ENCODE data around the gene PTPRJ. TPM values are rescaled to one million over a fixed set of nuclear protein-coding genes. Genes with fewer than 3 reads are reported as not detected.

PTPRJ gene
- total and polyA plus RNA-seq, 9 of the 15 experiments (the other 6 are each of a cell fraction or from before 2014, with no cell fraction given), result 0.56 to 10.7 (median 4.8) TPM

DNA sequence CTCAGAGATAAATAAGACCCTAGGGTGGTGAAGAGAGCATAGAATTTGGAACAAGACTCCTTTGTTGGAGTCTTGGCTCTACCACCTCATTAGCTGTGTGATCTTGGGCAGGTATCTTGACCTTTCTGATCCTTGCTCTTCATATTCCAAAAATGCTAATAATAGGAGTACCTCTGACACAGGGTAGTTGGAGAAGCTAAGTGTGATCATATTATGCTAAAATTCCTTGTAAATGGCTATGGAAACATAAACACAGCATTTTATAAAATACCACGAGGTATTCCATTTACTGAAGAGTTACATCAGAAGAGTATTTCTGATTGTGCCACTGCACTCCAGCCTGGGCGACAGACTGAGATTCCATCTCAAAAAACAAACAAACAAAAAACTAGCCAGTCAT is 9.4 kb downstream of the PTPRJ start (continued):
- TF ChIP-seq, protein P1, sequence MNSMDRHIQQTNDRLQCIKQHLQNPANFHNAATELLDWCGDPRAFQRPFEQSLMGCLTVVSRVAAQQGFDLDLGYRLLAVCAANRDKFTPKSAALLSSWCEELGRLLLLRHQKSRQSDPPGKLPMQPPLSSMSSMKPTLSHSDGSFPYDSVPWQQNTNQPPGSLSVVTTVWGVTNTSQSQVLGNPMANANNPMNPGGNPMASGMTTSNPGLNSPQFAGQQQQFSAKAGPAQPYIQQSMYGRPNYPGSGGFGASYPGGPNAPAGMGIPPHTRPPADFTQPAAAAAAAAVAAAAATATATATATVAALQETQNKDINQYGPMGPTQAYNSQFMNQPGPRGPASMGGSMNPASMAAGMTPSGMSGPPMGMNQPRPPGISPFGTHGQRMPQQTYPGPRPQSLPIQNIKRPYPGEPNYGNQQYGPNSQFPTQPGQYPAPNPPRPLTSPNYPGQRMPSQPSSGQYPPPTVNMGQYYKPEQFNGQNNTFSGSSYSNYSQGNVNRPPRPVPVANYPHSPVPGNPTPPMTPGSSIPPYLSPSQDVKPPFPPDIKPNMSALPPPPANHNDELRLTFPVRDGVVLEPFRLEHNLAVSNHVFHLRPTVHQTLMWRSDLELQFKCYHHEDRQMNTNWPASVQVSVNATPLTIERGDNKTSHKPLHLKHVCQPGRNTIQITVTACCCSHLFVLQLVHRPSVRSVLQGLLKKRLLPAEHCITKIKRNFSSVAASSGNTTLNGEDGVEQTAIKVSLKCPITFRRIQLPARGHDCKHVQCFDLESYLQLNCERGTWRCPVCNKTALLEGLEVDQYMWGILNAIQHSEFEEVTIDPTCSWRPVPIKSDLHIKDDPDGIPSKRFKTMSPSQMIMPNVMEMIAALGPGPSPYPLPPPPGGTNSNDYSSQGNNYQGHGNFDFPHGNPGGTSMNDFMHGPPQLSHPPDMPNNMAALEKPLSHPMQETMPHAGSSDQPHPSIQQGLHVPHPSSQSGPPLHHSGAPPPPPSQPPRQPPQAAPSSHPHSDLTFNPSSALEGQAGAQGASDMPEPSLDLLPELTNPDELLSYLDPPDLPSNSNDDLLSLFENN (IDR thresholded peaks at IDR 0.05; ENCODE audit: low read depth in 2 of 2, low read length in 2 of 2), result no peak
- TF ChIP-seq ESRRA (IDR thresholded peaks at IDR 0.05; ENCODE audit: borderline replicate concordance, low read depth), result no peak
- peak; percentile 70 to 86 for TF ChIP-seq KDM1A (IDR thresholded peaks at IDR 0.05)
- TF ChIP-seq, protein P2, sequence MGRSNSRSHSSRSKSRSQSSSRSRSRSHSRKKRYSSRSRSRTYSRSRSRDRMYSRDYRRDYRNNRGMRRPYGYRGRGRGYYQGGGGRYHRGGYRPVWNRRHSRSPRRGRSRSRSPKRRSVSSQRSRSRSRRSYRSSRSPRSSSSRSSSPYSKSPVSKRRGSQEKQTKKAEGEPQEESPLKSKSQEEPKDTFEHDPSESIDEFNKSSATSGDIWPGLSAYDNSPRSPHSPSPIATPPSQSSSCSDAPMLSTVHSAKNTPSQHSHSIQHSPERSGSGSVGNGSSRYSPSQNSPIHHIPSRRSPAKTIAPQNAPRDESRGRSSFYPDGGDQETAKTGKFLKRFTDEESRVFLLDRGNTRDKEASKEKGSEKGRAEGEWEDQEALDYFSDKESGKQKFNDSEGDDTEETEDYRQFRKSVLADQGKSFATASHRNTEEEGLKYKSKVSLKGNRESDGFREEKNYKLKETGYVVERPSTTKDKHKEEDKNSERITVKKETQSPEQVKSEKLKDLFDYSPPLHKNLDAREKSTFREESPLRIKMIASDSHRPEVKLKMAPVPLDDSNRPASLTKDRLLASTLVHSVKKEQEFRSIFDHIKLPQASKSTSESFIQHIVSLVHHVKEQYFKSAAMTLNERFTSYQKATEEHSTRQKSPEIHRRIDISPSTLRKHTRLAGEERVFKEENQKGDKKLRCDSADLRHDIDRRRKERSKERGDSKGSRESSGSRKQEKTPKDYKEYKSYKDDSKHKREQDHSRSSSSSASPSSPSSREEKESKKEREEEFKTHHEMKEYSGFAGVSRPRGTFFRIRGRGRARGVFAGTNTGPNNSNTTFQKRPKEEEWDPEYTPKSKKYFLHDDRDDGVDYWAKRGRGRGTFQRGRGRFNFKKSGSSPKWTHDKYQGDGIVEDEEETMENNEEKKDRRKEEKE (IDR thresholded peaks at IDR 0.05; ENCODE audit: borderline replicate concordance in 1 of 2, control insufficient read depth in 1 of 2, low read depth in 2 of 2, low read length in 1 of 2), result no peak
- TF ChIP-seq ZNF121 (CRISPR knock-in tag; conservative IDR thresholded peaks at IDR 0.05), result no peak
- no peak for TF ChIP-seq HSF4 (CRISPR knock-in tag; IDR thresholded peaks at IDR 0.05; ENCODE audit: borderline replicate concordance)
- no peak for TF ChIP-seq TRIM25 (IDR thresholded peaks at IDR 0.05; ENCODE audit: borderline replicate concordance)
- TF ChIP-seq RBM17 (IDR thresholded peaks at IDR 0.05; ENCODE audit: borderline replicate concordance, low read depth, low read length), result no peak
- TF ChIP-seq CHD4 (IDR thresholded peaks at IDR 0.05; ENCODE audit: insufficient read depth, insufficient replicate concordance, low read depth, low read length, poor library complexity, severe bottlenecking), result peak; percentile 78
- no peak for TF ChIP-seq ZNF780A (CRISPR knock-in tag; IDR thresholded peaks at IDR 0.05)
- no peak for TF ChIP-seq TOE1 (IDR thresholded peaks at IDR 0.05; ENCODE audit: borderline replicate concordance)
- no peak for TF ChIP-seq TOE1 (CRISPR knock-in tag; IDR thresholded peaks at IDR 0.05; ENCODE audit: borderline replicate concordance, low read depth)
- no peak for TF ChIP-seq NFIC (IDR thresholded peaks at IDR 0.05)
- 0 out of 2 replicates have a peak, but pooled peaks have one; percentile 2 for TF ChIP-seq ARID1B (IDR thresholded peaks at IDR 0.05)
- TF ChIP-seq RCOR1 (IDR thresholded peaks at IDR 0.05; ENCODE audit: borderline replicate concordance in 1 of 2, low read depth in 2 of 2, low read length in 2 of 2), result peak in 1 of 2 experiments; percentile 83; a peak in 1 of 4 replicates
- no peak for TF ChIP-seq KLF13 (tag; IDR thresholded peaks at IDR 0.05; ENCODE audit: borderline replicate concordance, low read depth)
- TF ChIP-seq TGIF2 (CRISPR knock-in tag; IDR thresholded peaks at IDR 0.05), result no peak
- no peak for TF ChIP-seq MAX (CRISPR knock-in tag; IDR thresholded peaks at IDR 0.05)
- peak; percentile 97 for TF ChIP-seq BCOR (IDR thresholded peaks at IDR 0.05)

All from K562 (cell line).